Tibial nerve (tissue), 4 donors: Measurements from ENCODE around the gene PRSS16. TPM values are rescaled to one million over a fixed set of nuclear protein-coding genes. Genes with fewer than 3 reads are reported as not detected.
"Not testable (repeated sequence)": the region's sequence is repeated elsewhere in the genome, so short reads cannot be mapped to it uniquely, and the experiment has no call there.

Experiments used
- DNase-seq, 2 donors: peaks; one replicate each; pipeline ENCODE4 v3.0.0-alpha.2; 2019; ENCODE audit warnings: low spot score in 2 of 2
- H3K27ac ChIP-seq, 4 donors: fragments of 200-600 bp; sonication (generic) in 3 of 4; one replicate each; pipeline ENCODE4 v1.5.1; 2017 to 2019; ENCODE audit warnings: mild to moderate bottlenecking in 1 of 4
- H3K27me3 ChIP-seq, 2 donors: fragments of 200-600 bp; sonication (generic) in 1 of 2; one replicate each; pipeline versions ENCODE4 v1.5.1 to v1.6.0; 2017 to 2019
- H3K36me3 ChIP-seq, 3 donors: fragments of 200-600 bp; sonication (generic); one replicate each; pipeline ENCODE4 v1.5.1; 2018 to 2019
- H3K4me1 ChIP-seq, 4 donors: fragments of 200-600 bp; sonication (generic) in 3 of 4; one replicate each; pipeline ENCODE4 v1.5.1; 2017 to 2019
- H3K4me3 ChIP-seq, 4 donors: fragments of 200-600 bp; sonication (generic) in 3 of 4; one replicate each; pipeline ENCODE4 v1.5.1; 2017 to 2019; ENCODE audit warnings: mild to moderate bottlenecking in 1 of 4, moderate library complexity in 1 of 4
- H3K9me3 ChIP-seq, 4 donors: fragments of 200-600 bp; sonication (generic) in 3 of 4; one replicate each; pipeline ENCODE4 v1.5.1; 2017 to 2019
- EP300 ChIP-seq, 2 donors: sonication (generic); formaldehyde crosslinking; IDR thresholded peaks; one replicate each; pipeline ENCODE4 v1.6.1; 2017; ENCODE audit warnings: antibody characterized with exemption in 2 of 2, mild to moderate bottlenecking in 1 of 2
- POLR2A ChIP-seq, 2 donors: fragments of 450-650 bp; IDR thresholded peaks; one replicate each; pipeline ENCODE4 v1.6.1; 2017; ENCODE audit warnings: antibody characterized with exemption in 2 of 2, mild to moderate bottlenecking in 2 of 2, moderate library complexity in 2 of 2
- WGBS, 2 donors: methylation state at CpG; one replicate each; pipeline ENCODE4 v1.1.5; 2018; 5-methylcytosine and 5-hydroxymethylcytosine counted together
- total RNA-seq, 4 donors: library from RNA; depleted of rRNA; stranded (reverse); fragments of >200 nt; gene quantifications; one replicate each; pipeline ENCODE4 v1.1.0, GENCODE V29; 2016
- TF ChIP-seq, protein P1 (sequence below), 5 experiments: fragments of 200-600 bp in 3 of 5; fragments of 450-650 bp in 2 of 5; sonication (generic) in 3 of 5; IDR thresholded peaks; one replicate each; pipeline ENCODE4 v1.5.1; 2016 to 2019; ENCODE audit warnings: antibody characterized with exemption in 5 of 5, mild to moderate bottlenecking in 3 of 5, moderate library complexity in 2 of 5

Gene PRSS16
- total RNA-seq, 4 donors from 2014 or later = not detected

GRCh38 chr6:27255866-27256265 is 8.4 kb downstream of the PRSS16 start:
- TF ChIP-seq, protein P1, sequence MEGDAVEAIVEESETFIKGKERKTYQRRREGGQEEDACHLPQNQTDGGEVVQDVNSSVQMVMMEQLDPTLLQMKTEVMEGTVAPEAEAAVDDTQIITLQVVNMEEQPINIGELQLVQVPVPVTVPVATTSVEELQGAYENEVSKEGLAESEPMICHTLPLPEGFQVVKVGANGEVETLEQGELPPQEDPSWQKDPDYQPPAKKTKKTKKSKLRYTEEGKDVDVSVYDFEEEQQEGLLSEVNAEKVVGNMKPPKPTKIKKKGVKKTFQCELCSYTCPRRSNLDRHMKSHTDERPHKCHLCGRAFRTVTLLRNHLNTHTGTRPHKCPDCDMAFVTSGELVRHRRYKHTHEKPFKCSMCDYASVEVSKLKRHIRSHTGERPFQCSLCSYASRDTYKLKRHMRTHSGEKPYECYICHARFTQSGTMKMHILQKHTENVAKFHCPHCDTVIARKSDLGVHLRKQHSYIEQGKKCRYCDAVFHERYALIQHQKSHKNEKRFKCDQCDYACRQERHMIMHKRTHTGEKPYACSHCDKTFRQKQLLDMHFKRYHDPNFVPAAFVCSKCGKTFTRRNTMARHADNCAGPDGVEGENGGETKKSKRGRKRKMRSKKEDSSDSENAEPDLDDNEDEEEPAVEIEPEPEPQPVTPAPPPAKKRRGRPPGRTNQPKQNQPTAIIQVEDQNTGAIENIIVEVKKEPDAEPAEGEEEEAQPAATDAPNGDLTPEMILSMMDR (IDR thresholded peaks at IDR 0.05) = no peak
- TF ChIP-seq POLR2A (IDR thresholded peaks at IDR 0.05) (no peak), EP300 (IDR thresholded peaks at IDR 0.05) (no peak)
- no peaks in the 10 kb centered on the region for H3K36me3 ChIP-seq
- H3K4me3 ChIP-seq = no peak overlapping the region
- 56 to 64% methylated on average over 1 of the region's 1 CpG for WGBS, 2 donors
- H3K27me3 ChIP-seq = peaks cover 0 to 65% of the 10 kb centered on the region in 2 donors
- H3K27ac ChIP-seq = no peak overlapping the region
- no peak for DNase-seq
- H3K4me1 ChIP-seq = peaks cover 0 to 14% (median 2%) of the 10 kb centered on the region in 4 donors
- peaks cover 0 to 10% (median 0%) of the 10 kb centered on the region in 4 donors for H3K9me3 ChIP-seq

DNA sequence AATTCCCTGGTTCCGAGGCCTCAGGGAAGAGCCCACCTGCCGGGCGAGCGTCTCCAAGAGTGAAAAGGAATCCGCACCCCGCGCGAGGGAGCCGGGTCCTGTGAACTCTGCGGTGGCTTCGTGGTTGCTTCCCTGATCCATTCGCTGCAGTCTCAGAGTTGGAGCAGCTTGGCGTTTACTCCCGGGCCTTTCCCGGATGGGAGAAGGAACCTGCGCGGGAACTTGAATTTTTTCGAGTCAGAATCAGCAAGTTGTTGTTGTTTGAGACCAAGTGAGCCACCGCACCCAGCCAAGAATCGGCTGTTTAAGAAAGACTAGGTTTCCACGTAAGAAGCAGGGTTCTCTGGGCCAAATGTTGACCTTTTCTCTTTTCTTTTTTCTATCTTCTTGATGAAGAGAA is 12.9 kb downstream of the PRSS16 start:
- Histone ChIP-seq H3K27ac (no peak overlapping the region), H3K4me1 (peaks cover 0 to 3% (median 0%) of the 10 kb centered on the region in 4 donors), H3K9me3 (peaks cover 0 to 10% (median 0%) of the 10 kb centered on the region in 4 donors), H3K4me3 (no peak overlapping the region), H3K36me3 (no peaks in the 10 kb centered on the region), H3K27me3 (peaks cover 0 to 45% of the 10 kb centered on the region in 2 donors)
- TF ChIP-seq POLR2A (IDR thresholded peaks at IDR 0.05) (no peak), EP300 (IDR thresholded peaks at IDR 0.05) (no peak)
- TF ChIP-seq, protein P1 (IDR thresholded peaks at IDR 0.05) = no peak
- 7 to 10% methylated on average over 16 to 21 of the region's 21 CpGs for WGBS, 2 donors
- DNase-seq = no peak

DNA sequence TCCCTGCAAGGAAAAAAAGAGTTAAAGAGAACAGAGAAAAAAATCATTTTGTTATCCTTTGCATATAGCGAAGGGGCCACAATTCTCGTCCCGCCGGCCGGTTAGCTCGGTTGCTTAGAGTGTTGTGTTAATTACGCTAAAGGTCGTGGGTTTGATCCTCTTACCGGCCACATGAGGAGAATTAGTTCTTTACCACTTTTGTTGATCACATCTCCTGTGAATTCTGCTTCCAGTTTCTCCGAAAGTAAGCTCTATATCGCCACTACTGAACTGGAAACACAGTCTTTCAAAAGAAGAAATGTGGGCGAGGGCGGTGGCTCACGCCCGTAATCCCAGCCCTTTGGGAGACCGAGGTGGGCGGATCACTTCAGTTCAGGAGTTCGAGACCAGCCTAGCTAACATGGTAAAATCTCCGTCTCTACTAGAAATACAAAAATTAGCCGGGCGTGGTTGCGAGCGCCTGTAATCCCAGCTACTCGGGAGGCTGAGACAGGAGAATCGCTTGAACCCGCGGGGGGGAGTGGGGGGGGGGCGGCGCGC is 13.4 kb downstream of the PRSS16 start:
- Histone ChIP-seq H3K4me3 (no peak overlapping the region), H3K27ac (no peak overlapping the region), H3K9me3 (peaks cover 0 to 10% (median 0%) of the 10 kb centered on the region in 4 donors), H3K36me3 (no peaks in the 10 kb centered on the region), H3K27me3 (peaks cover 0 to 48% of the 10 kb centered on the region in 2 donors), H3K4me1 (peaks cover 0 to 3% (median 0%) of the 10 kb centered on the region in 4 donors)
- DNase-seq = no peak
- WGBS, 2 donors = 7 to 9% methylated on average over 30 of the region's 30 CpGs
- TF ChIP-seq, protein P1 (IDR thresholded peaks at IDR 0.05) = no peak
- TF ChIP-seq POLR2A (IDR thresholded peaks at IDR 0.05) (no peak), EP300 (IDR thresholded peaks at IDR 0.05) (no peak)

- Histone ChIP-seq H3K9me3 (peaks cover 0 to 10% (median 0%) of the 10 kb centered on the region in 4 donors), H3K4me1 (peaks cover 0 to 3% (median 0%) of the 10 kb centered on the region in 4 donors), H3K27ac (no peak overlapping the region), H3K27me3 (peaks cover 0 to 51% of the 10 kb centered on the region in 2 donors), H3K36me3 (no peaks in the 10 kb centered on the region), H3K4me3 (no peak overlapping the region)
- 72 to 77% methylated on average over 8 of the region's 8 CpGs for WGBS, 2 donors
- no peak for DNase-seq
- TF ChIP-seq POLR2A (IDR thresholded peaks at IDR 0.05) (no peak), EP300 (IDR thresholded peaks at IDR 0.05) (no peak)
- TF ChIP-seq, protein P1 (IDR thresholded peaks at IDR 0.05) = no peak
These were observed 16.4 kb downstream of the PRSS16 start for GRCh38 chr6:27263886-27264285.

- 91 to 92% methylated on average over 3 of the region's 3 CpGs for WGBS, 2 donors
- DNase-seq, H3K36me3 ChIP-seq, H3K9me3 ChIP-seq, H3K4me1 ChIP-seq, H3K27ac ChIP-seq, H3K4me3 ChIP-seq: not testable (repeated sequence)
- peaks cover 0 to 35% of the 10 kb centered on the region in 2 donors for H3K27me3 ChIP-seq
These were observed 19.5 kb downstream of the PRSS16 start for GRCh38 chr6:27267003-27267402.
